22Rv1 (cell line): ENCODE data around the gene DMD.

Experiments
- ZFX ChIP-seq: fragments of 450-650 bp; IDR thresholded peaks from 2 replicates; pipeline ENCODE4 v1.6.1; 2017; ENCODE audit warnings: antibody characterized with exemption, borderline replicate concordance
- TF ChIP-seq, protein P1 (sequence below): fragments of 450-650 bp; IDR thresholded peaks from 2 replicates; pipeline ENCODE4 v1.5.1; 2017; ENCODE audit warnings: mild to moderate bottlenecking

GRCh38 chrX:33156152-33156726 lies 55.1 kb downstream of the DMD start:
- TF ChIP-seq, protein P1, sequence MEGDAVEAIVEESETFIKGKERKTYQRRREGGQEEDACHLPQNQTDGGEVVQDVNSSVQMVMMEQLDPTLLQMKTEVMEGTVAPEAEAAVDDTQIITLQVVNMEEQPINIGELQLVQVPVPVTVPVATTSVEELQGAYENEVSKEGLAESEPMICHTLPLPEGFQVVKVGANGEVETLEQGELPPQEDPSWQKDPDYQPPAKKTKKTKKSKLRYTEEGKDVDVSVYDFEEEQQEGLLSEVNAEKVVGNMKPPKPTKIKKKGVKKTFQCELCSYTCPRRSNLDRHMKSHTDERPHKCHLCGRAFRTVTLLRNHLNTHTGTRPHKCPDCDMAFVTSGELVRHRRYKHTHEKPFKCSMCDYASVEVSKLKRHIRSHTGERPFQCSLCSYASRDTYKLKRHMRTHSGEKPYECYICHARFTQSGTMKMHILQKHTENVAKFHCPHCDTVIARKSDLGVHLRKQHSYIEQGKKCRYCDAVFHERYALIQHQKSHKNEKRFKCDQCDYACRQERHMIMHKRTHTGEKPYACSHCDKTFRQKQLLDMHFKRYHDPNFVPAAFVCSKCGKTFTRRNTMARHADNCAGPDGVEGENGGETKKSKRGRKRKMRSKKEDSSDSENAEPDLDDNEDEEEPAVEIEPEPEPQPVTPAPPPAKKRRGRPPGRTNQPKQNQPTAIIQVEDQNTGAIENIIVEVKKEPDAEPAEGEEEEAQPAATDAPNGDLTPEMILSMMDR = no peak
- no peak for TF ChIP-seq ZFX
